ENCODE data around the gene YKT6.

The YKT6 gene

GRCh38 chr7:44261240-44261639 lies 60.5 kb downstream of the YKT6 start:
- DNase-seq: no peak

GRCh38 chr7:44262031-44262430 lies 61.3 kb downstream of the YKT6 start:
- DNase-seq: no peak

DNA sequence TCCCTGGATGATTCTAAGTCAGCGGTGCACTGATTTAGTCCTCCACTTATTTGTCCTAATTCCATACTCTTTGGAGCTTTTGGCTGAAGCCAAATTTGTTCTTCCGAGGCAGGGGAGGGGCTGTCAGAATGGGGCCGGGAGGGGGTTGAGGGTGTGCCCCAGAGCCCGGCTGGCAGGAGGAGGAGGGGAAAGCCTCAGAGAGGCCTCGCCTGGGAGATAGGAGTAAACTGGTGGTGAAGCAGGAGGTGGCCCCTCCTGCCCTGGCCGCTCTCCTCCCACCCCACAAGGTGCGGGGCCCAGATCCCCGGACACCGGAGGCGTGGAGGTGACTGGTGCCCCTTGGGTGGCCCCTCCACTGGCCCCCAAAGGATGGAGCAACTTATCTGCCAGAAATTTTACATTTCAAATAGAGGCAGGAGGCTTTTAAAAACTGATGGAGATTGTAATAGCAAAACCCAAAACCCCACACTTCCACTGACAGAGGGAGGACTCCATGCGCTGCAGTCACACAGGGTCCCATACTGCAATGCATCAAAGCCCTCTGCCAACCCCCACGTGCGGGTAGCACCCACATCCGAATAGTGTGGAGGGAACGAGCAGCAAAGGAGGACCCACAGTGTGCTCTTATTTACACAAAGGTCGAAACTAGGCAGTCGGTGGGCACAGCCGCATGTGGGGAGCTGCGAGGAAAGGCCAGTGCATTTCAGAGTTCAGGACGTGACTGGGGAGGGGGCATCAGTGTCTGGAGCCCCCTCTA lies 62.7 kb downstream of the YKT6 start:
- no peak for DNase-seq
